Common myeloid progenitor, CD34-positive (primary cell): ENCODE results near the gene EEFSEC.

Experiments used
- CTCF ChIA-PET: fragments of 350-600 bp; sonication (Branson Sonifier 250); formaldehyde crosslinking; loops from one replicate; lab custom pipeline; 2021; ENCODE audit warnings: antibody characterized with exemption; lab: Charles Lee
- POLR2A ChIA-PET: fragments of 350-600 bp; sonication (Branson Sonifier 250); formaldehyde crosslinking; loops from one replicate; lab custom pipeline; 2021; ENCODE audit warnings: antibody characterized with exemption; lab: Charles Lee
- DNase-seq, 3 donors: peaks; one replicate each; pipeline versions ENCODE4 v3.0.0 to v3.0.0-alpha.2; 2013
- H3K27ac ChIP-seq, 2 experiments: 1 replicate in 1 of 2; 2 replicates in 1 of 2; pipeline ENCODE4 v1.7.0; 2013; ENCODE audit warnings: inconsistent platforms in 2 of 2, low read length in 2 of 2, mild to moderate bottlenecking in 2 of 2, low read depth in 1 of 2, moderate library complexity in 1 of 2; ENCODE audit not compliant: severe bottlenecking in 2 of 2, insufficient read depth in 1 of 2, poor library complexity in 1 of 2
- H3K27me3 ChIP-seq, 5 experiments: replicated peaks in 2 of 5; 1 replicate in 3 of 5; 2 replicates in 2 of 5; pipeline versions ENCODE4 v1.6.1 to v1.7.0; 2013; ENCODE audit warnings: low read length in 4 of 5, mild to moderate bottlenecking in 2 of 5, moderate library complexity in 2 of 5, inconsistent platforms in 1 of 5; ENCODE audit not compliant: insufficient read depth in 5 of 5, control insufficient read depth in 4 of 5
- H3K36me3 ChIP-seq, 4 experiments: 1 replicate in 2 of 4; 2 replicates in 2 of 4; pipeline versions ENCODE4 v1.6.1 to v1.7.0; 2013; ENCODE audit warnings: low read length in 3 of 4, control low read depth in 1 of 4, mild to moderate bottlenecking in 1 of 4; ENCODE audit not compliant: control insufficient read depth in 4 of 4, insufficient read depth in 4 of 4
- H3K4me1 ChIP-seq, 4 experiments: 1 replicate in 3 of 4; 2 replicates in 1 of 4; pipeline versions ENCODE4 v1.6.1 to v1.7.1; 2013; ENCODE audit warnings: low read length in 3 of 4, mild to moderate bottlenecking in 3 of 4, control low read depth in 1 of 4, inconsistent platforms in 1 of 4, moderate library complexity in 1 of 4; ENCODE audit not compliant: control insufficient read depth in 4 of 4, insufficient read depth in 4 of 4; ENCODE audit errors: control extremely low read depth in 1 of 4
- H3K4me3 ChIP-seq, 7 experiments: 1 replicate in 4 of 7; 2 replicates in 3 of 7; pipeline versions ENCODE4 v1.5.1 to v1.7.0; 2013; ENCODE audit warnings: mild to moderate bottlenecking in 7 of 7, low read length in 6 of 7, moderate library complexity in 6 of 7, inconsistent platforms in 2 of 7, low read depth in 2 of 7, control low read depth in 1 of 7; ENCODE audit not compliant: insufficient read depth in 4 of 7, control insufficient read depth in 1 of 7; ENCODE audit errors: extremely low read depth in 1 of 7
- H3K9me3 ChIP-seq, 5 experiments: 1 replicate in 4 of 5; 2 replicates in 1 of 5; pipeline versions ENCODE4 v1.6.1 to v1.7.1; 2013; ENCODE audit warnings: low read length in 4 of 5, mild to moderate bottlenecking in 2 of 5, inconsistent platforms in 1 of 5, low read depth in 1 of 5, moderate library complexity in 1 of 5; ENCODE audit not compliant: control insufficient read depth in 4 of 5, insufficient read depth in 2 of 5; ENCODE audit errors: control extremely low read depth in 1 of 5
- WGBS: methylation state at CpG from one replicate; pipeline ENCODE4 v1.1.5; 2013; ENCODE audit not compliant: insufficient coverage; 5-methylcytosine and 5-hydroxymethylcytosine counted together

EEFSEC gene

DNA sequence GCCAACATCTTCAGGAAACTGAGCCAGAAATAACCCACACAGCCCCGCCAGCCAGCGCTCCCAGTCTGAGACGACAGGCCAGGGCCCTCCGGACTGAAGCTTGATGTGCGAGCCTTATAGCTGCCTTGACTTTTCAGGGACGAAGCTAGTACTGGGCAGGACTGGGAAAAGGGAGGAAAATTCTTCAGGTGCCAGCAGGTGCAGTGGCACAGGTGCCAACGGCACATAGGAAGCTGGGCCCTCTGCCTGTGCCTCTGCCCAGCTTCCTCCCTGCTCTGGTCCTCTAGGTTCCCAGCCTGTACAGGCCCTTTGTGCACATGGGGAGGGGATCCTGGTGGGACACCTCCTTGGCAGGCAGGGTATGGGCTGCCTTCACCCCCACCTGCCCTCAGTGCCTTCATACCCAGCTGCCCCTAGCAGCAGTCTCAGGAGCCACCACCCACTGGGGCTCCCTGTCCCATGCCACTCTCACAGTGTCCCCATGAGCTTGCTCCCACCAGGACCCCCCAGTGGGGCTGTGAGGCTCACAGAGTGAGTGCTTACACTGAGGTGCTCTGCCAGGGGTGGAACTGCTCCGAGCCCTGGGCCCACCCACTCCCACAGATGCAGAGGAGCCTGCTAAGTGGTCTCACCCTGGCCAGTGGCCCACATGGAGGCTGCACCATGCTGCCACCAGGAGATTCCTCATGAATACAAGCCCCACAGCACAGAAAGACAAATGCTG lies 252.4 kb downstream of the EEFSEC start:
- POLR2A ChIA-PET, result no interaction called here
- 97% methylated on average over 8 of the region's 8 CpGs for WGBS
- Histone ChIP-seq H3K4me1 (no peaks in the 10 kb centered on the region), H3K27ac (no peak overlapping the region), H3K27me3 (no peaks in the 10 kb centered on the region), H3K4me3 (no peak overlapping the region), H3K36me3 (peaks cover 0 to 4% (median 0%) of the 10 kb centered on the region in 4 experiments), H3K9me3 (no peaks in the 10 kb centered on the region)
- CTCF ChIA-PET, result interaction anchor here (1.0 to 1.1 kb wide), 3 partner anchors 11 to 88 kb away, joined by 3 to 4 read pairs (median 3); partner anchors contain the start of gene GATA2
- DNase-seq, result no peak

DNA sequence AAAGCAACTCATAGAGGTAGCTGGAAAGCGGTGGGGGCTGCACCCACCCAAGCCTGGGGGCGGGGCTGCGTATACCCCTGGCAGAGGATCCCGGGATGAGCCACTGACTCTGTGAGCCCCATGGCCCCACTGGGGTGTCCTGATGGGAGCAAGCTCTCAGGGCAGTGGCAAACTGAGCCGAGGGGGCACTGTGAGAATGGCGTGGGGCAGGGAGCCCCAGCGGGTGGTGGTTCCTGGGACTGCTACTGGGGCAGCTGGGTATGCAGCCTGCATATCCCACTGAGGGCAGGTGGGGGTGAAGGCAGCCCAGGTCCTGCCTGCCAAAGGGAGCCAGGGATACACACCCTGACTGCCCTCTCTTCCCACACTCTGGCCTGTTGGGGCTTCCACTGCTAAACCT lies 254.0 kb downstream of the EEFSEC start:
- ChIA-PET POLR2A (no interaction called here), CTCF (interaction anchor here (0.7 kb wide), 1 partner anchor 13 kb away, joined by 3 read pairs; no protein-coding TSS in a partner anchor)
- DNase-seq, result no peak
- Histone ChIP-seq H3K27ac (no peak overlapping the region), H3K4me1 (no peaks in the 10 kb centered on the region), H3K4me3 (no peak overlapping the region), H3K36me3 (peaks cover 0 to 4% (median 0%) of the 10 kb centered on the region in 4 experiments), H3K9me3 (no peaks in the 10 kb centered on the region), H3K27me3 (no peaks in the 10 kb centered on the region)
- 99% methylated on average over 7 of the region's 7 CpGs for WGBS

DNA sequence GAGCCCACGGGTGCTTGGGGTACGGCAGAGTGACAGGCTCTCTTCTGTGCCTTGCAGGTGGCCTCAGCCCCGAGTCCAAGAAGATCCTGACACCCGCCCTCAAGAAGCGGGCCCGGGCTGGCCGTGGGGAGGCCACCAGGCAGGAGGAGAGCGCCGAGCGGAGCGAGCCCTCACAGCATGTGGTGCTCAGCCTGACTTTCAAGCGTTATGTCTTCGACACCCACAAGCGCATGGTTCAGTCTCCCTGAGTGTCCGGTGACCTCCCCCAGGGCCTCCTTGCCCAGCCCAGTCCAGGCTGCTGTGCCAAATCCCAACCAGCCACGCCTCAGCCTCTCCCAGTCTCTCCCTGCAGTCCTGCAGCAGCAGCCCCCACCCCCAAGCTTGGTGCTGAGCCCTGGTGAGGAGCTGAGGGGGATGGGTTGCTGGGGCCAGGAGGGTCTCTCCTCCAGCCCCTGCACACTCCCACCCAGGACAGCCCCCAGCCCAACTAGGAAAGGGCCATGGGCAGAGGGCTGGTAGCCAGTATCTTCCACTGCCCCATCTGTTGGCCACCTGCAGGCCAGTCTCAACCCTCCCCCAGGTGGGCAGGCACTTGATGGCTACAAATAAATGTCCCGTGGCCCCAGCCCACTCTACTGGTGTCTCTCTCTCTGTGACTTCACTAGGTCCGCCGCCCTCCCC lies 254.9 kb downstream of the EEFSEC start:
- Histone ChIP-seq H3K27ac (no peak overlapping the region), H3K4me1 (no peaks in the 10 kb centered on the region), H3K4me3 (no peak overlapping the region), H3K9me3 (no peaks in the 10 kb centered on the region), H3K36me3 (peaks cover 0 to 4% (median 0%) of the 10 kb centered on the region in 4 experiments), H3K27me3 (no peaks in the 10 kb centered on the region)
- ChIA-PET POLR2A (no interaction called here), CTCF (interaction anchor here (1.1 kb wide), 1 partner anchor 98 kb away, joined by 3 read pairs; no protein-coding TSS in a partner anchor)
- DNase-seq, result no peak
- 95% methylated on average over 17 of the region's 19 CpGs for WGBS

DNA sequence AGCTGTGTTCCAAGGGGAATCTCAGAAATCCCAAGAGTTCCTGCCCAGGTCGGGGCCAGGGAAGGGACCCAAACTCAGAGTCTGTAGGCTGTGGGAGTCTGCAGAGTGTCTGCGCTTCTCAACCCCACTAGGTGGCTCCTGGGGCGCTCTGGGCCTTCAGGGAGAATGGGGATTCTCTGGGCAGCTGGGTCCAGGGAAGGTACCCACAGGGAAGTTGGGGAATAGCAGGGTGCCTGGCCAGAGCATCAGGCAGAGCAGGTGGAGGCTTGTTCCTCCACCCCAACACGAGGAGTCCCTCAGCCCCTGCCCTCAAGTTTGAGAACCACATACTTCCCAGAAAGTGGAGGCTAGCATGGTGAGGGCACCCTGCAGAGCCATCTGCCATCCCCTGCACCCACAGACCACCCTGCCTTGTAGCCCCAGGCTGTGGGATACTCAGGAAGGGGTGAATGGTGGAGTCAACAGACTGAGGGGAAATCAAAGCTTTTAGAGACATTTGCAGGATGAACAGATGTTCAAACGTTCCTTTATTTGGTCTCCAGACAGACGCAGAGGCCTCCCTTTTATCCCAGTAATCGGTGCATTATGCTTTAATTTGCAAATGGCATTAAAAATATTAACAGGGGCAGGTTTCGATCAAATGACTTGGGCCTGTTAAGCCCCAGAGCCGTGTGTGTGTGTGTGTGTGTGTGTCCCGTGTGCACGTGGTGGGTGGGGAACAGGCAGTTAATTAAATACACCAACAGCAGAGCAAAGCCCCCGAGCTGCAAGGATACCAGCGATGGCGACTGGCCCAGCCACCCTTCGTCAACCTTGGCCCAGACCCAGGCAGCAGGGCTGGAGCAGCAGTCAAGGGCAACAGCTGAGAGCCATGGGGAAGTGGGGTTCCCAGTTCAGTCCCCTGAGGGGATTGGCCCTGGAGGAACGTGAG lies 255.7 kb downstream of the EEFSEC start:
- H3K36me3 ChIP-seq, result peaks cover 0 to 4% (median 0%) of the 10 kb centered on the region in 4 experiments
- 88% methylated on average over 9 of the region's 16 CpGs for WGBS
- no peak overlapping the region for H3K4me3 ChIP-seq
- H3K27ac ChIP-seq, result peak overlapping the region in 1 of 2 experiments; percentile 61
- H3K27me3 ChIP-seq, result no peaks in the 10 kb centered on the region
- CTCF ChIA-PET, result interaction anchor here (1.0 to 1.1 kb wide), 2 partner anchors 97 to 232 kb away, joined by 3 read pairs; no protein-coding TSS in a partner anchor
- POLR2A ChIA-PET, result no interaction called here
- H3K4me1 ChIP-seq, result no peaks in the 10 kb centered on the region
- H3K9me3 ChIP-seq, result no peaks in the 10 kb centered on the region
- peak in 1 of 3 donors; percentile 8 for DNase-seq

DNA sequence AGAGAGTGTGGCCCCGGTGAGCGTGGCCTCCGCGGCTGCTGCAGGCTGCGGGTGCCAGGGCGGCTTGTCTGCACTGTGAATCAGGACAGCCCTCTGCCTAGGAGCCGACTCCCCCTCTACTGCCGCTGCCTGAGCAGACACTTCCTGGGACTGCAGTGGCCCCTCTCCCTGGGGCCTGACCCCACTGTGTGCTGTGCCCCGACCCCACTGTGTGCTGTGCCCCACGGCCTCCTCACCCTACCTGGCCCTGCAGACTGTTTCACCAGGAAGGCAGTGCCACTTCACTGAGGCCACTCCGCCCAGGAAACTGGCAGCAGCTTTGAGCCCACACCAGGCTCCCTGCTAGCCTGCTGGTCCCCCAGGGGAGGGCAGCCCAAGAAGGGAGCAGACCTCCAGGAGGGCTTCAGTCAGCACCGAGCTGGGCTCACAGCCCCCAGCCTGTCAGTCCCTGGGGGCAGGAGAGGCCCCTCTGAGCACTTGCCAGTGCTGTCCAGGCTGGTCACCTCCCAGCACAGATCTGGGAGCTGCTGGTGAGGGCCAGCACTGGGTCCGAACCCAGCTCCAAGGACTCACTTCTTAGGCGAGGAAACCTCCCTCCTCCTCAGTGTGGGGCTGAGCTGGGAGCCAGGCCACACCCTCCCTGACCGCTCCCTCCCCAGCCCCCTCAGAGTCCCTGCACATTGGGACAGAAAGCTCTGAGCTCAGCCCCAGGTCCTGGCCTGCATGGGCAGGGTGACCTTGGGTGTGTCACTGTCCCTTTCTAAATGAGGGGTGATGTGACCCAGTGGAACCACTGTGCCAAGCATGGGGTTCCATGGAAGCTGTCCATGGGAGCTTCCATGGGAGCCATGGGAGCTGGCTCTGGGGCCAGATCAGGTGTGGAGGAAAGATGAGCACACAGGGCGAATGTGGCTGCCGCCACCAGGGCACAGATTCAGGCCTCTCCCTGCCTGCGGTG lies 256.6 kb downstream of the EEFSEC start:
- POLR2A ChIA-PET, result no interaction called here
- Histone ChIP-seq H3K27me3 (no peaks in the 10 kb centered on the region), H3K4me1 (no peaks in the 10 kb centered on the region), H3K9me3 (no peaks in the 10 kb centered on the region), H3K36me3 (peaks cover 0 to 4% (median 0%) of the 10 kb centered on the region in 4 experiments), H3K4me3 (no peak overlapping the region), H3K27ac (peak overlapping the region in 1 of 2 experiments; percentile 61)
- no peak for DNase-seq
- CTCF ChIA-PET, result interaction anchor here (0.5 to 1.0 kb wide), 3 partner anchors 16 to 233 kb away, joined by 3 read pairs; no protein-coding TSS in a partner anchor
- WGBS, result 90% methylated on average over 17 of the region's 18 CpGs
